NK-92 treated with Interleukin-12 subunit alpha and Interleukin-12 subunit beta, amount 100 ng/mL, for 24 hours (cell line): Measurements from ENCODE around the gene GPR107.

Source experiments
- DNase-seq: peaks from one replicate; lab custom pipeline; 2025; lab: John Stamatoyannopoulos, UW

The GPR107 gene

GRCh38 chr9:130027533-130028365 lies 26.0 kb upstream of the GPR107 start:
- no peak for DNase-seq

- no peak for DNase-seq
Observed at GRCh38 chr9:130028493-130029222, 25.0 kb upstream of the GPR107 start.

- DNase-seq = no peak
Observed at GRCh38 chr9:130029223-130029973, 24.3 kb upstream of the GPR107 start.

GRCh38 chr9:130030651-130031127 lies 23.0 kb upstream of the GPR107 start:
- no peak for DNase-seq

- DNase-seq = no peak
Observed at GRCh38 chr9:130034570-130034969, 19.1 kb upstream of the GPR107 start.

GRCh38 chr9:130036099-130036498 lies 17.6 kb upstream of the GPR107 start:
- no peak for DNase-seq

GRCh38 chr9:130039528-130040147 lies 14.1 kb upstream of the GPR107 start:
- no peak for DNase-seq

GRCh38 chr9:130040984-130041647 lies 12.6 kb upstream of the GPR107 start:
- no peak for DNase-seq

GRCh38 chr9:130041648-130042405 lies 11.9 kb upstream of the GPR107 start:
- no peak for DNase-seq

GRCh38 chr9:130042406-130042884 lies 11.3 kb upstream of the GPR107 start:
- no peak for DNase-seq

- DNase-seq = peak; percentile 46
Observed at GRCh38 chr9:130042885-130043653, 10.6 kb upstream of the GPR107 start, which contains the start of gene FNBP1. Gene FNBP1, minus strand, starts transcription at chr9:130043189. Its CDS starts 214 bp downstream, at chr9:130042975.

- no peak for DNase-seq
Observed at GRCh38 chr9:130043654-130044623, 9.8 kb upstream of the GPR107 start.

GRCh38 chr9:130045725-130046450 lies 7.8 kb upstream of the GPR107 start:
- no peak for DNase-seq

GRCh38 chr9:130049431-130050210 lies 4.1 kb upstream of the GPR107 start:
- DNase-seq = no peak

GRCh38 chr9:130050462-130050861 lies 3.2 kb upstream of the GPR107 start:
- no peak for DNase-seq

- DNase-seq = no peak
Observed at GRCh38 chr9:130051855-130052254, 1.9 kb upstream of the GPR107 start.

GRCh38 chr9:130053109-130053503 lies 600 bp upstream of the GPR107 start:
- DNase-seq = no peak
